Effector CD8-positive, alpha-beta T cell (primary cell): ENCODE data around the gene ULK1.

Experiments
- DNase-seq: peaks from one replicate; lab custom pipeline; 2025; lab: John Stamatoyannopoulos, UW
- total RNA-seq, 4 experiments: gene quantifications; one replicate each; lab custom pipeline; 2026; lab: John Stamatoyannopoulos, UW

The ULK1 gene
- 49.6 to 76.1 (median 67.3) reads per million in 4 experiments for total RNA-seq

- DNase-seq, result peak; percentile 92
These were observed at the start of gene ULK1 for GRCh38 chr12:131894313-131894860. Gene ULK1, plus strand, starts transcription at chr12:131894622. Its CDS starts 380 bp downstream, at chr12:131895002.

GRCh38 chr12:131844656-131845055, 49.8 kb upstream of the ULK1 start:
- no peak for DNase-seq

- no peak for DNase-seq
These were observed 49.3 kb upstream of the ULK1 start for GRCh38 chr12:131845121-131845520.

GRCh38 chr12:131847456-131847855, 47.0 kb upstream of the ULK1 start:
- no peak for DNase-seq

GRCh38 chr12:131848753-131849152, 45.7 kb upstream of the ULK1 start:
- no peak for DNase-seq

- DNase-seq, result no peak
These were observed 44.5 kb upstream of the ULK1 start for GRCh38 chr12:131849700-131850553.

GRCh38 chr12:131850856-131851559, 43.4 kb upstream of the ULK1 start:
- no peak for DNase-seq

GRCh38 chr12:131851741-131852550, 42.5 kb upstream of the ULK1 start:
- DNase-seq, result no peak

GRCh38 chr12:131852551-131853299, 41.7 kb upstream of the ULK1 start:
- no peak for DNase-seq

- no peak for DNase-seq
These were observed 40.3 kb upstream of the ULK1 start for GRCh38 chr12:131853832-131854797.

- DNase-seq, result no peak
These were observed 39.5 kb upstream of the ULK1 start for GRCh38 chr12:131854861-131855476.

GRCh38 chr12:131855521-131856142, 38.8 kb upstream of the ULK1 start:
- no peak for DNase-seq

- DNase-seq, result no peak
These were observed 37.9 kb upstream of the ULK1 start for GRCh38 chr12:131856366-131857097.

GRCh38 chr12:131857908-131858850, 36.2 kb upstream of the ULK1 start:
- no peak for DNase-seq

GRCh38 chr12:131860472-131861260, 33.8 kb upstream of the ULK1 start:
- no peak for DNase-seq
